Activated CD4-positive, alpha-beta memory T cell treated with anti-CD3 and anti-CD28 coated beads, Interleukin-2, amount 10 ng/mL, durations not matched to agents 7 days and 5 days (primary cell): ENCODE measurements around the gene TTC28. TPM values are rescaled to one million over a fixed set of nuclear protein-coding genes. Genes with fewer than 3 reads are reported as not detected.
"Not testable (repeated sequence)": the region's sequence is repeated elsewhere in the genome, so short reads cannot be mapped to it uniquely, and the experiment has no call there.

Source experiments
- CTCF ChIA-PET: fragments of 350-600 bp; sonication (Branson Sonifier 250); formaldehyde crosslinking; loops from one replicate; lab custom pipeline; 2021; ENCODE audit warnings: antibody characterized with exemption, inconsistent platforms; lab: Charles Lee
- POLR2A ChIA-PET: fragments of 350-600 bp; sonication (Branson Sonifier 250); formaldehyde crosslinking; loops from one replicate; lab custom pipeline; 2021; ENCODE audit warnings: antibody characterized with exemption; lab: Charles Lee
- DNase-seq: peaks from one replicate; pipeline ENCODE4 v3.0.0-alpha.2; 2020
- H3K27ac Mint-ChIP-seq: one replicate; pipeline ENCODE4 v1.8.0; 2021; ENCODE audit warnings: mild to moderate bottlenecking, mixed read lengths
- H3K27me3 Mint-ChIP-seq: one replicate; pipeline ENCODE4 v1.8.0; 2021; ENCODE audit warnings: mixed read lengths
- H3K36me3 Mint-ChIP-seq: one replicate; pipeline ENCODE4 v1.8.0; 2021; ENCODE audit warnings: low read depth, mixed read lengths
- H3K4me1 Mint-ChIP-seq: one replicate; pipeline ENCODE4 v1.8.0; 2021; ENCODE audit warnings: mixed read lengths
- H3K4me3 Mint-ChIP-seq: one replicate; pipeline ENCODE4 v1.8.0; 2021; ENCODE audit warnings: mild to moderate bottlenecking, mixed read lengths
- H3K9me3 Mint-ChIP-seq: one replicate; pipeline ENCODE4 v1.8.0; 2021; ENCODE audit warnings: mixed read lengths
- total RNA-seq, 2 experiments: library from RNA; stranded (reverse); gene quantifications; one replicate each; pipeline ENCODE4 v1.2.3, GENCODE V29; 2021

TTC28 gene
- total RNA-seq, 2 experiments from 2014 or later = 0.93 to 1.4 TPM

- POLR2A ChIA-PET = no interaction called here
- CTCF ChIA-PET = no interaction called here
- Mint-ChIP-seq H3K4me3 (no peak overlapping the region), H3K36me3 (no peaks in the 10 kb centered on the region), H3K9me3 (no peaks in the 10 kb centered on the region), H3K27ac (no peak overlapping the region), H3K4me1 (peaks cover 48% of the 10 kb centered on the region), H3K27me3 (peaks cover 2% of the 10 kb centered on the region)
- DNase-seq = no peak
These were observed 303.7 kb downstream of the TTC28 start for GRCh38 chr22:28375761-28376534.

DNA sequence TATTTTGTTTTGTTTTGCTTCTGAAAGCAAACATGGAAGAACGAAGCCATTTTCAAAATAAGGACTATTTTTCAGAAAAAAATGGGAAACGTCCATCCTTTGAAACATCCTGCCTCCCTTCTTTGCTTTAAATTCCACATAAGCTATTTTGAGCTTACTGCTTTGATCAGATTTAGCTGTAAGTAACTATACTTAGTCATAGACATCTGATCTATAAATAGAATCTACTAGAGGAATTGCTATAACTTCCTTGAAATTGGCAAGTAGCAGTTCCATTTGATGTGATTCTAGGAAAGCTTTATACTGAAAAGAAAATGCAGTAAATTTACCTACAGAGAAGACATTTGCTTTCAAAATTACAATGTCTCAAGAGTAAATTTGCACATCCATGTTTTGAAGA lies 305.8 kb downstream of the TTC28 start:
- H3K27me3 Mint-ChIP-seq = peaks cover 1% of the 10 kb centered on the region
- ChIA-PET CTCF (interaction anchor here (1.3 kb wide), 1 partner anchor 12 kb away, joined by 7 read pairs; no protein-coding TSS in a partner anchor), POLR2A (no interaction called here)
- peaks cover 56% of the 10 kb centered on the region for H3K4me1 Mint-ChIP-seq
- no peak overlapping the region for H3K4me3 Mint-ChIP-seq
- no peaks in the 10 kb centered on the region for H3K9me3 Mint-ChIP-seq
- no peak for DNase-seq
- peak overlapping the region; percentile 7 for H3K27ac Mint-ChIP-seq
- H3K36me3 Mint-ChIP-seq = no peaks in the 10 kb centered on the region

GRCh38 chr22:28369854-28370253 lies 309.8 kb downstream of the TTC28 start:
- H3K27me3 Mint-ChIP-seq = peaks cover 11% of the 10 kb centered on the region
- peak overlapping the region; percentile 39 for H3K27ac Mint-ChIP-seq
- DNase-seq = peak; percentile 52
- H3K36me3 Mint-ChIP-seq = peaks cover 3% of the 10 kb centered on the region
- CTCF ChIA-PET = no interaction called here
- H3K4me1 Mint-ChIP-seq = peaks cover 40% of the 10 kb centered on the region
- H3K4me3 Mint-ChIP-seq = no peak overlapping the region
- no peaks in the 10 kb centered on the region for H3K9me3 Mint-ChIP-seq
- POLR2A ChIA-PET = interaction anchor here (1.2 kb wide), 1 partner anchor 10 kb away, joined by 3 read pairs; no protein-coding TSS in a partner anchor

DNA sequence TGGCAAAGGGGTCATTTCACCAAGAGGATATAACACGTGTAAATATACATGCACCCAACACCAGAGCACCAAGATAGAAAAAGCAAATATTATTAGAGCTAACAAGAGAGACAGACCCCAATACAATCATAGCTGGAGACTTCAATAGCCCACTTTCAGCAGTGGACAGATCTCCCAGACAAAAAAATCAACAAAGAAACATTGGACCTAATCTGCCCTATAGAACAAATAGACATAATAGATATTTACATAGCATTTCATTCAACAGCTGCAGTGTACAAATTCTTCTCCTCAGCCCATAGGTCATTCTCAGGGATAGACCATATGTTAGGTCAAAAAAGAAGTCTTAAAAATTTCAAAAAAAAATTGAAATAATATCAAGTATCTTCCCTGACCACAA lies 312.8 kb downstream of the TTC28 start:
- ChIA-PET POLR2A (no interaction called here), CTCF (no interaction called here)
- DNase-seq = no peak
- H3K4me1 Mint-ChIP-seq = peaks cover 19% of the 10 kb centered on the region
- H3K36me3 Mint-ChIP-seq = peaks cover 12% of the 10 kb centered on the region
- H3K4me3 Mint-ChIP-seq = no peak overlapping the region
- H3K9me3 Mint-ChIP-seq = peaks cover 12% of the 10 kb centered on the region
- no peak overlapping the region for H3K27ac Mint-ChIP-seq
- peaks cover 11% of the 10 kb centered on the region for H3K27me3 Mint-ChIP-seq

DNA sequence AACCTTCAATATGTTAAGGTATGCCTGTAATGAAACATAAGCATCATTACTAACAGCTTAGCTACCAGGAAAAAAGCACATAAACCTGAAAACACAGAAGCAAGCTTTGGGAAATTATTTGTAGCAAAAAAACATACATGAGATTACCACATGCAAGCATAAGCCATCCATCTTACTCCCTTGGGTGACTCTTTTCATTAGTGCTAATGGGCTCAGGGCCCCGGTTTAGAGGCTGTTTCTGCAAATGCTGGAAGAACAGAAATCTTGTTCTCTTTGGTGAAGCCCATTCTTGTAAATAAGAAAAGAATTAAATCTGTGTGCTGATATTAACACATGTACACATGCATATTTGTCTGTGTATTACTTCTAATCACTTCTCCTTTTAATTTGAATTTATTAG lies 314.3 kb downstream of the TTC28 start:
- no peak overlapping the region for H3K4me3 Mint-ChIP-seq
- H3K36me3 Mint-ChIP-seq = peaks cover 12% of the 10 kb centered on the region
- H3K9me3 Mint-ChIP-seq = peaks cover 12% of the 10 kb centered on the region
- no peak for DNase-seq
- ChIA-PET CTCF (no interaction called here), POLR2A (no interaction called here)
- H3K27ac Mint-ChIP-seq = no peak overlapping the region
- peaks cover 23% of the 10 kb centered on the region for H3K4me1 Mint-ChIP-seq
- peaks cover 11% of the 10 kb centered on the region for H3K27me3 Mint-ChIP-seq

DNA sequence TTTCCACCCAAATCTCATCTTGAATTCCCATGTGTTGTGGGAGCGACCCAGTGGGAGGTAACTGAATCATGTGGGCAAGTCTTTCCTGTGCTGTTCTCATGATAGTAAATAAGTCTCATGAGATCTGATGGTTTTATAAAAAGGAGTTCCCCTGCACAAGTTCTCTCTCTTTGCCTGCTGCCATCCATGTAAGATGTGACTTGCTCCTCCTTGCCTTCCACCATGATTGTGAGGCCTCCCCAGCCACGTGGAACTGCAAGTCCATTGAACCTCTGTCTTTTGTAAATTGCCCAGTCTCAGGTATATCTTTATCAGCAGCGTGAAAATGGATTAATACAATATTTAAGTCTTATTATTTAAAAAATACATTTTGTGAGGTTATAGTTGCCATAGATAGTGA lies 315.5 kb downstream of the TTC28 start:
- H3K9me3 Mint-ChIP-seq = peaks cover 12% of the 10 kb centered on the region
- POLR2A ChIA-PET = not testable (repeated sequence)

GRCh38 chr22:28360939-28361338 lies 318.7 kb downstream of the TTC28 start:
- Mint-ChIP-seq H3K4me1 (peaks cover 13% of the 10 kb centered on the region), H3K27me3 (peaks cover 4% of the 10 kb centered on the region), H3K36me3 (peaks cover 9% of the 10 kb centered on the region), H3K9me3 (peaks cover 12% of the 10 kb centered on the region), H3K27ac (peak overlapping the region; percentile 28), H3K4me3 (no peak overlapping the region)
- CTCF ChIA-PET = interaction anchor here (1.6 kb wide), 1 partner anchor 12 kb away, joined by 7 read pairs; no protein-coding TSS in a partner anchor
- POLR2A ChIA-PET = no interaction called here
- DNase-seq = no peak

More for the DNA sequence above, 315.5 kb downstream of the TTC28 start:
- Mint-ChIP-seq H3K4me1 (peaks cover 15% of the 10 kb centered on the region), H3K36me3 (peaks cover 12% of the 10 kb centered on the region), H3K27me3 (peaks cover 11% of the 10 kb centered on the region)
- H3K4me3 Mint-ChIP-seq, DNase-seq, CTCF ChIA-PET, H3K27ac Mint-ChIP-seq: not testable (repeated sequence)

DNA sequence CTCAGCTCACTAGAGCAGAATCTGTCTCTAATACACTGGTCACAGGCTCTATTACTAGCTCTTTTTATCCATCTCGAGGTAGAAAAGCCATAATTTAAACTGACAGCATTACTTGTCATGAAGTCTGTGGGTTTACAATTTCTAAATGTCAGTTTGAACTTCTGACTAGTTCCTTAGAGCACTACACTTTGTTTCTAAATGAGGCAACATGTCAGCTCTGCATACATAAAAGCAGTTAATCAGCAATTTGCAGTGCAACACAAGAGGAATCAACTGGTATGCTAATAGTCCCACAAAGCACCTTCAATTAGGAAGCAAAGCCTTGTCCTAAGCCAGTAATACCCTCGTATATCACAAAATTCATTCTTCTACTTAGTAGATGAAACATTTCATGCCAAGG lies 321.3 kb downstream of the TTC28 start:
- H3K4me3 Mint-ChIP-seq = no peak overlapping the region
- no peak overlapping the region for H3K27ac Mint-ChIP-seq
- H3K36me3 Mint-ChIP-seq = peaks cover 7% of the 10 kb centered on the region
- H3K4me1 Mint-ChIP-seq = peaks cover 13% of the 10 kb centered on the region
- ChIA-PET POLR2A (no interaction called here), CTCF (no interaction called here)
- no peak for DNase-seq
- H3K27me3 Mint-ChIP-seq = peaks cover 9% of the 10 kb centered on the region
- H3K9me3 Mint-ChIP-seq = peaks cover 8% of the 10 kb centered on the region

DNA sequence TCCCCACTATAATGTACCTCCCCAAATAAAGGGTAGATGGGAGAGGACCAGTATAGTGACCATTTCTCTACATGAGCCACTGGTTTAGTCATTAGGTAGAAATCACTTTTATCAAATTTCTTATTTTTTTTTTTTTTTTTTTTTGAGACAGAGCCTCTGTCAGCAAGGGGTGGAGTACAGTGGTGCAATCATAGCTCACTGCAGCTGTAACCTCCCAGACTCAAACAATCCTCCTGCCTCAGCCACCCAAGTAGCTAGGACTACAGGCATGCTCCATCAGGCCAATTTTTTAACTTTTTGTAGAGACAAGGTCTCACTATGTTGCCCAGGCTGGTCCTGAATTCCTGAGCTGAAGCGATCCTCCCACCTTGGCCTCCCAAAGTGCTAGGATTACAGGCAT lies 322.4 kb downstream of the TTC28 start:
- Mint-ChIP-seq H3K36me3 (peaks cover 1% of the 10 kb centered on the region), H3K27ac (no peak overlapping the region), H3K9me3 (peaks cover under 1% of the 10 kb centered on the region), H3K4me3 (no peak overlapping the region), H3K27me3 (peaks cover 13% of the 10 kb centered on the region), H3K4me1 (peaks cover 13% of the 10 kb centered on the region)
- CTCF ChIA-PET = no interaction called here
- POLR2A ChIA-PET = no interaction called here
- no peak for DNase-seq

DNA sequence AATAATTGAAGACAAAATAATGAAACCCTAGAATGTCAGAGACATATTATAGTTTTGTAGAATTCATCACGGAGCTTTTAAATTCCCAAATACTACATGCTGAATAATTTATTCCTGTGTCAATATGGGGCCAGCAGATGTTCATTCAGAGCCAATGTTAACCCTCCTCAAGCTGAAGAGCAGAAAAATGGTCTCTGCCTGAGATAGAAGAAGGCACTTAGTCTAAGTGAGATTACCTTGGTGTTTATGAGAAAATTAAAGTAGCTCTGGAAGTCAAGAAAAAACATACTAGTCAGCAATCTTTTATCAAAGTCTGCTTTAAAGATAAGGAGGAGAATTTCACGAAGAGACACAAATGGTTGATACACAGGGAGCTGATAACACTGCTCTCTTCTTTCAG lies 328.2 kb downstream of the TTC28 start:
- H3K27me3 Mint-ChIP-seq = peaks cover 35% of the 10 kb centered on the region
- H3K4me3 Mint-ChIP-seq = no peak overlapping the region
- no peaks in the 10 kb centered on the region for H3K9me3 Mint-ChIP-seq
- ChIA-PET POLR2A (interaction anchor here (0.6 kb wide), 1 partner anchor 22 kb away, joined by 3 read pairs; no protein-coding TSS in a partner anchor), CTCF (no interaction called here)
- no peaks in the 10 kb centered on the region for H3K36me3 Mint-ChIP-seq
- DNase-seq = no peak
- no peaks in the 10 kb centered on the region for H3K4me1 Mint-ChIP-seq
- no peak overlapping the region for H3K27ac Mint-ChIP-seq

- H3K27me3 Mint-ChIP-seq = peaks cover 42% of the 10 kb centered on the region
- ChIA-PET CTCF (no interaction called here), POLR2A (no interaction called here)
- H3K4me1 Mint-ChIP-seq = no peaks in the 10 kb centered on the region
- H3K9me3 Mint-ChIP-seq = no peaks in the 10 kb centered on the region
- no peak for DNase-seq
- no peak overlapping the region for H3K27ac Mint-ChIP-seq
- no peaks in the 10 kb centered on the region for H3K36me3 Mint-ChIP-seq
- no peak overlapping the region for H3K4me3 Mint-ChIP-seq
These were observed 330.7 kb downstream of the TTC28 start for GRCh38 chr22:28348613-28349609.

GRCh38 chr22:28346308-28346707 lies 333.3 kb downstream of the TTC28 start:
- ChIA-PET CTCF (no interaction called here), POLR2A (no interaction called here)
- Mint-ChIP-seq H3K27ac (no peak overlapping the region), H3K4me1 (no peaks in the 10 kb centered on the region), H3K27me3 (peaks cover 32% of the 10 kb centered on the region), H3K4me3 (no peak overlapping the region), H3K36me3 (no peaks in the 10 kb centered on the region), H3K9me3 (no peaks in the 10 kb centered on the region)
- DNase-seq = no peak
